ENCODE data around the gene PRKG1. TPM values are rescaled to one million over a fixed set of nuclear protein-coding genes. Genes with fewer than 3 reads are reported as not detected.

The PRKG1 gene
- polyA plus RNA-seq, 1 donor (not counting 4 experiments of a cell fraction or from before 2014, with no cell fraction given): 0.24 TPM

DNA sequence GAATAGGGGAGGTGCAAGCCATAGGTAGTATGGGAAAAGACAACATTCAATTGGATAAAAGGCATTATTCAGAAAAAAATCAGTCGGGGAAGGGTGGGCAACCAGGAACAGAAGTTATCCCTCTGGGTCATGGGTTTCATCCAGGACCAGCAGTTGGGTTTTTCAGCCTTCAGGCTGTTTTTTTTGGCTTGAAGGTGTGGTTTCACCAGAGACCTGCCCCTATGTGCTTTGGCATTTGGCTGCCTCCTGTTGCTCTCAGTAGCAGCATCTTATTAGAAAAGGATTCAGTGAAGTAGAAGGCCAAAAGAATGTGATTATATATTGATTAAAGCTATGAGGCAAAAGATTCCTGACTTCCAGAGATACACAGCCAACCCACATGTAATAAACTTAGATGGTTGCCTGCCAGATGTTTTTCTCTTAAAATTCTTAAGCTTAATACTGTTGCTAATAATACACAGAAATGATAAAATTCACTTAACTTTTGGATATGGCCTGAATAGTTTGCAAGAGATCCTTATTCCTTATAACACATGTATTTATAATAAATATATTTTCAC, 876.8 kb downstream of the PRKG1 start:
- Histone ChIP-seq H3K27me3 (ENCODE audit: control insufficient read depth, extremely low read depth, insufficient read depth, low read length) (no peaks in the 10 kb centered on the region), H3K4me1 (ENCODE audit: control insufficient read depth, extremely low read depth, insufficient read depth, low read length) (no peaks in the 10 kb centered on the region), H3K36me3 (ENCODE audit: control insufficient read depth in 2 of 2, extremely low read depth in 1 of 2, insufficient read depth in 2 of 2, low read length in 2 of 2) (no peaks in the 10 kb centered on the region), H3K4me3 (ENCODE audit: control insufficient read depth in 2 of 3, extremely low read depth in 1 of 3, insufficient read depth in 2 of 3, low read depth in 1 of 3, low read length in 3 of 3) (no peak overlapping the region), H3K79me2 (ENCODE audit: control insufficient read depth, insufficient read depth, low read length) (no peaks in the 10 kb centered on the region), H4K20me1 (ENCODE audit: control insufficient read depth, extremely low read depth, insufficient read depth, low read length) (no peaks in the 10 kb centered on the region), H3K4me2 (ENCODE audit: control insufficient read depth, extremely low read depth, insufficient read depth, low read depth, low read length) (no peak overlapping the region), H3K27ac (ENCODE audit: control insufficient read depth, insufficient read depth, low read length) (no peak overlapping the region), H3K9ac (ENCODE audit: control insufficient read depth, extremely low read depth, insufficient read depth, low read length) (no peak overlapping the region), H3K9me3 (ENCODE audit: control insufficient read depth, low read depth, low read length) (no peaks in the 10 kb centered on the region), H3K9me1 (ENCODE audit: control insufficient read depth, extremely low read depth, insufficient read depth, low read length) (no peaks in the 10 kb centered on the region), H2AFZ (ENCODE audit: control insufficient read depth, low read length) (no peak overlapping the region)
- no peak for TF ChIP-seq EZH2 (IDR thresholded peaks at IDR 0.05; ENCODE audit: low read length)
- TF ChIP-seq, protein P1, sequence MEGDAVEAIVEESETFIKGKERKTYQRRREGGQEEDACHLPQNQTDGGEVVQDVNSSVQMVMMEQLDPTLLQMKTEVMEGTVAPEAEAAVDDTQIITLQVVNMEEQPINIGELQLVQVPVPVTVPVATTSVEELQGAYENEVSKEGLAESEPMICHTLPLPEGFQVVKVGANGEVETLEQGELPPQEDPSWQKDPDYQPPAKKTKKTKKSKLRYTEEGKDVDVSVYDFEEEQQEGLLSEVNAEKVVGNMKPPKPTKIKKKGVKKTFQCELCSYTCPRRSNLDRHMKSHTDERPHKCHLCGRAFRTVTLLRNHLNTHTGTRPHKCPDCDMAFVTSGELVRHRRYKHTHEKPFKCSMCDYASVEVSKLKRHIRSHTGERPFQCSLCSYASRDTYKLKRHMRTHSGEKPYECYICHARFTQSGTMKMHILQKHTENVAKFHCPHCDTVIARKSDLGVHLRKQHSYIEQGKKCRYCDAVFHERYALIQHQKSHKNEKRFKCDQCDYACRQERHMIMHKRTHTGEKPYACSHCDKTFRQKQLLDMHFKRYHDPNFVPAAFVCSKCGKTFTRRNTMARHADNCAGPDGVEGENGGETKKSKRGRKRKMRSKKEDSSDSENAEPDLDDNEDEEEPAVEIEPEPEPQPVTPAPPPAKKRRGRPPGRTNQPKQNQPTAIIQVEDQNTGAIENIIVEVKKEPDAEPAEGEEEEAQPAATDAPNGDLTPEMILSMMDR (optimal IDR thresholded peaks at IDR 0.05 in 1 of 3, IDR thresholded peaks at IDR 0.05 in 1 of 3, conservative IDR thresholded peaks at IDR 0.05 in 1 of 3; ENCODE audit: extremely low read depth in 1 of 3, insufficient read depth in 2 of 3, low read length in 3 of 3): no peak
- dilution Hi-C loops (cut with MboI; ENCODE audit: extremely low pct_ligation_motif_present, low sequenced_read_pairs): no loop called here
- FAIRE-seq: no peak
- no peak for DNase-seq (ENCODE audit: low read depth, low spot score)

- no peak overlapping the region for H3K4me2 ChIP-seq (ENCODE audit: control insufficient read depth, extremely low read depth, insufficient read depth, low read depth, low read length)
- H3K9me1 ChIP-seq (ENCODE audit: control insufficient read depth, extremely low read depth, insufficient read depth, low read length): no peaks in the 10 kb centered on the region
- dilution Hi-C loops (cut with MboI; ENCODE audit: extremely low pct_ligation_motif_present, low sequenced_read_pairs): no loop called here
- no peak overlapping the region for H3K4me3 ChIP-seq (ENCODE audit: control insufficient read depth in 2 of 3, extremely low read depth in 1 of 3, insufficient read depth in 2 of 3, low read depth in 1 of 3, low read length in 3 of 3)
- no peak for FAIRE-seq
- no peaks in the 10 kb centered on the region for H3K9me3 ChIP-seq (ENCODE audit: control insufficient read depth, low read depth, low read length)
- H3K9ac ChIP-seq (ENCODE audit: control insufficient read depth, extremely low read depth, insufficient read depth, low read length): no peak overlapping the region
- no peak for DNase-seq (ENCODE audit: low read depth, low spot score)
- no peaks in the 10 kb centered on the region for H4K20me1 ChIP-seq (ENCODE audit: control insufficient read depth, extremely low read depth, insufficient read depth, low read length)
- H3K36me3 ChIP-seq (ENCODE audit: control insufficient read depth in 2 of 2, extremely low read depth in 1 of 2, insufficient read depth in 2 of 2, low read length in 2 of 2): no peaks in the 10 kb centered on the region
- no peak for TF ChIP-seq EZH2 (IDR thresholded peaks at IDR 0.05; ENCODE audit: low read length)
- TF ChIP-seq, protein P1 (optimal IDR thresholded peaks at IDR 0.05 in 1 of 3, IDR thresholded peaks at IDR 0.05 in 1 of 3, conservative IDR thresholded peaks at IDR 0.05 in 1 of 3; ENCODE audit: extremely low read depth in 1 of 3, insufficient read depth in 2 of 3, low read length in 3 of 3): no peak
- H3K4me1 ChIP-seq (ENCODE audit: control insufficient read depth, extremely low read depth, insufficient read depth, low read length): no peaks in the 10 kb centered on the region
- H3K27ac ChIP-seq (ENCODE audit: control insufficient read depth, insufficient read depth, low read length): no peak overlapping the region
- H2AFZ ChIP-seq (ENCODE audit: control insufficient read depth, low read length): no peak overlapping the region
- no peaks in the 10 kb centered on the region for H3K27me3 ChIP-seq (ENCODE audit: control insufficient read depth, extremely low read depth, insufficient read depth, low read length)
- no peaks in the 10 kb centered on the region for H3K79me2 ChIP-seq (ENCODE audit: control insufficient read depth, insufficient read depth, low read length)
Observed at GRCh38 chr10:51951601-51952000, 877.3 kb downstream of the PRKG1 start.

All from keratinocyte (primary cell).